ENCODE measurements around the gene KCNQ5.

DNA sequence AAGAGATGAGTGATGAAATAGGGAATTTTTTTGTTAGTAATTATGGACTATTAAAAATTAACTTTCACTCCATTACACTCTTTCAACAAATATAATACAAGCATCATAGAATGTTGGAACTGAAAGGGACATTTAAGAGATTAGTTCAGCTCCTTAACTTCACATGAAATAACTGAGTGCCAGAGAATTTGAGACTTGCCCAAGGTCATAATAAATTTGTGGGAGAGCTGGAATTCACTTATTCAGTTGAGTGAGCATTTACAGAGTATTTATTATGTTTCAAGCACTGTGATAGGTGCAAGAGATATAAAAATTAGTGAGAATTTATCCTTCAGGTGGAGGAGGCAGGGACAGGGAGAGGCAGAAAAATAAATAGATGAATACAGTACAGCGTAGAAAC, 154.6 kb downstream of the KCNQ5 start:
- TF ChIP-seq, protein P1, sequence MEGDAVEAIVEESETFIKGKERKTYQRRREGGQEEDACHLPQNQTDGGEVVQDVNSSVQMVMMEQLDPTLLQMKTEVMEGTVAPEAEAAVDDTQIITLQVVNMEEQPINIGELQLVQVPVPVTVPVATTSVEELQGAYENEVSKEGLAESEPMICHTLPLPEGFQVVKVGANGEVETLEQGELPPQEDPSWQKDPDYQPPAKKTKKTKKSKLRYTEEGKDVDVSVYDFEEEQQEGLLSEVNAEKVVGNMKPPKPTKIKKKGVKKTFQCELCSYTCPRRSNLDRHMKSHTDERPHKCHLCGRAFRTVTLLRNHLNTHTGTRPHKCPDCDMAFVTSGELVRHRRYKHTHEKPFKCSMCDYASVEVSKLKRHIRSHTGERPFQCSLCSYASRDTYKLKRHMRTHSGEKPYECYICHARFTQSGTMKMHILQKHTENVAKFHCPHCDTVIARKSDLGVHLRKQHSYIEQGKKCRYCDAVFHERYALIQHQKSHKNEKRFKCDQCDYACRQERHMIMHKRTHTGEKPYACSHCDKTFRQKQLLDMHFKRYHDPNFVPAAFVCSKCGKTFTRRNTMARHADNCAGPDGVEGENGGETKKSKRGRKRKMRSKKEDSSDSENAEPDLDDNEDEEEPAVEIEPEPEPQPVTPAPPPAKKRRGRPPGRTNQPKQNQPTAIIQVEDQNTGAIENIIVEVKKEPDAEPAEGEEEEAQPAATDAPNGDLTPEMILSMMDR (conservative IDR thresholded peaks at IDR 0.05 in 1 of 2, IDR thresholded peaks at IDR 0.05 in 1 of 2; ENCODE audit: low read depth in 1 of 2, low read length in 2 of 2), result no peak
- TF ChIP-seq EZH2 (IDR thresholded peaks at IDR 0.05; ENCODE audit: low read length, missing control alignments), result no peak
